ENCODE data around the gene MOGAT2. TPM values are rescaled to one million over a fixed set of nuclear protein-coding genes. Genes with fewer than 3 reads are reported as not detected.

Gene MOGAT2
- total and polyA plus RNA-seq, 2 of the 4 experiments (the other 2 are of a cell fraction) = not detected

DNA sequence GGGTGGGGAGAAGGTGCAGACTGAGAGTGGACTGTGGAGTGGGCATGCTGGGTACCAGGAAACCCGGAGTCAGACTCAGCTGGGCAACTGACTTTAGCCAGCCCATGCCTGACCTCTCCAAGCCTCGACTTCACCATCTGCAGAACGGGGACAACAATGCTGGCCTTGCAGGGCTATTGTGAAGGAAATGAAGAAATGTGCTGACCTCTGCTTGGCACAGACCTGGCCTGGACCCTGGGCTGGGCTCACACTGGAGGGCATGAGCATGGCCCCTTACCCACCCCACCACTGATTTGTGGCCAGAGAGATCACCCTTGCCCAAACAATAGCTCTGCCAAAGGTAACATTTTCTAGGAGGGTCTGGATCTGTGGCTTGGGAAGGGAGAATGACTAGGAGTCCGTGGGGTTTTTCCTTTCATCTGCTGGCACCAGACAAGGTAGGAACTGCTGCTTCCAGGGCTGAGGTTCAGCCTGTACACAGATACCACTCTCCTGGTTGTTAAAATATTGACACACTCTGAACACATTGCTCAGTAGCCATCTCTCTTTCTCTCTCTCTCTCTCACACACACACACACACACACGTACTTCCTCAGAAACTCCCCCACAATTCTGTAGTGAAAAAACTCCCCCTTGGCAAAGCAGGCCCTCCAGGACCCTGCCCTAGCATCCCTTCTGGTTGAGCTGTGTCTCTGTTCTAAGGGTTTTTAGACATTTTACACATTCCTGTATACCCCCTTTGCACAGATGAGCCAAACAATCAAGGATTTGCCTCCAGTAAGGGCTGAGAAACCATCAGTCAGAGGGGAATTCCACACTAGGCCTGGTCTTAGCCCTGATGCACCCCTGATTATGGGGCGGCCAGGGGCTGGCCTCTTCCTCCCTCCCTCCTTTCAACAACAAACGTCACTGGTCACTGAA, 1.0 kb downstream of the MOGAT2 start (continued):
- no peak for TF ChIP-seq BHLHE40 (IDR thresholded peaks at IDR 0.05; ENCODE audit: low read depth, low read length)

DNA sequence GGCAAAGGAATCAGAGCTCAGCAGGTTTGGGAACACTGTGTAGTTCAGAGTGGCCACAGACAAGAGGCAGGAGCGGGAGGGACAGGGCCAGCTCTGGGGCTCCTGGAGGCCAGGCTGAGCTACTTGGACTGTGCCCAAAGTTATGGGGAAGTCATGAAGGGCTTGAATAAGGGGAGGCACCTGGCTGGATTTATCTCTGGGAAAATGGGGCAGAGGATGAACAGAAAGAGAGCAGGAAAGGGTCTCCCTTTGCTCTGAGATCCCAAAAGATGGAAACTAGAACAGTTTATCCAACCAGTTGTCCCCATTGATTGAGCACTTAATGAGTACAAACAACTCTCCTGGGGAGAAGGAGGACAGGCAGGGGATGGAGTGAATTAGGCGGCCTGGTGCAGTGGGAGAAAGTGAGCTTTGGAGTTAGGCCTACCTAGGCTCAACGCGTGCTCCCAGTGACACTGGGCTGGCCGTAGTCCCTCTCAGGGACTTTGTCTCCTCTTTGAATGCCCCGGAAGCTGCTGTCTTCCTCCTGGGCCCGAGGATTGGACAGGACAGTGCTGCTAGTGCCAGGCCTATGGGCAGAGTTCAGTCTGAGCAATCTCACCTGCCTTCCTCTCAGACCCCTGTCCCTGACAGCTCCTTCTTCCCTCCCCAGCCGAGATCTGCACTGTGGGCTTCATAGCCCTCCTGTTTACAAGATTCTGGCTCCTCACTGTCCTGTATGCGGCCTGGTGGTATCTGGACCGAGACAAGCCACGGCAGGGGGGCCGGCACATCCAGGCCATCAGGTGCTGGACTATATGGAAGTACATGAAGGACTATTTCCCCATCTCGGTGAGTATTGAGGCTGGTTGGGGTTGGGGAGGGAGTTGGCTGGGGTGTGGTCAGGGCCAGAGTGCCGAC, 2.0 kb downstream of the MOGAT2 start:
- Histone ChIP-seq H4K5ac (ENCODE audit: low read depth, low read length) (no peak overlapping the region), H3K4ac (ENCODE audit: low read depth, low read length) (no peak overlapping the region), H2BK120ac (ENCODE audit: low read depth, low read length) (no peak overlapping the region), H3K27me3 (ENCODE audit: control insufficient read depth, insufficient read depth, low read length) (peaks cover 45% of the 10 kb centered on the region), H4K8ac (ENCODE audit: low read depth in 2 of 2, low read length in 2 of 2) (no peak overlapping the region), H2AFZ (replicated peaks; ENCODE audit: low read length, poor library complexity) (no peak overlapping the region), H3K23ac (ENCODE audit: low read depth, low read length) (no peak overlapping the region), H3K4me2 (ENCODE audit: low read depth, low read length) (no peak overlapping the region), H3K4me3 (ENCODE audit: insufficient read depth, low read depth, low read length) (no peak overlapping the region), H2BK20ac (ENCODE audit: low read depth, low read length) (no peak overlapping the region), H2AK9ac (replicated peaks; ENCODE audit: low read depth, low read length, poor library complexity) (no peak overlapping the region), H3K9me3 (ENCODE audit: control insufficient read depth, insufficient read depth, low read length) (no peaks in the 10 kb centered on the region), H3K18ac (ENCODE audit: low read depth, low read length) (no peak overlapping the region), H3K27ac (ENCODE audit: insufficient read depth, low read length) (no peak overlapping the region), H3K4me1 (ENCODE audit: control insufficient read depth, insufficient read depth, low read length) (no peaks in the 10 kb centered on the region), H3K36me3 (ENCODE audit: control insufficient read depth, insufficient read depth, low read length) (no peaks in the 10 kb centered on the region), H3K9ac (ENCODE audit: low read depth, low read length) (no peak overlapping the region), H3K9me1 (ENCODE audit: insufficient read depth, low read length) (no peaks in the 10 kb centered on the region), H2AK5ac (ENCODE audit: low read depth, low read length) (no peak overlapping the region), H3K79me1 (ENCODE audit: low read depth in 1 of 2, low read length in 2 of 2) (no peaks in the 10 kb centered on the region), H2BK5ac (ENCODE audit: low read depth, low read length, poor library complexity, severe bottlenecking) (no peak overlapping the region), H4K91ac (ENCODE audit: insufficient read depth, low read depth, low read length) (no peak overlapping the region), H4K20me1 (ENCODE audit: insufficient read depth, low read length) (no peaks in the 10 kb centered on the region; the same call in 1 of the 2 replicates), H2BK15ac (ENCODE audit: low read depth, low read length) (no peak overlapping the region), H3K14ac (replicated peaks; ENCODE audit: low read depth, low read length) (no peak overlapping the region), H3K56ac (ENCODE audit: extremely low read depth, insufficient read depth, low read length) (no peak overlapping the region)
- DNase-seq = no peak
- ATAC-seq (ENCODE audit: low read depth) = no peak
- BruUV-seq (replicated peaks) = no TSS peak
- CTCF ChIA-PET = interaction anchor here (1.2 kb wide), 1 partner anchor 14 kb away, joined by 3 read pairs; no protein-coding TSS in a partner anchor
- dilution Hi-C loops (cut with HindIII; ENCODE audit: low sequenced_read_pairs, unreplicated experiment) = no loop called here
- in situ Hi-C loops (cut with MboI; ENCODE audit: low sequenced_read_pairs) = no loop called here
- POLR2A ChIA-PET (ENCODE audit: unreplicated experiment) = no interaction called here
- intact Hi-C loops (cut with micrococcal nuclease) = no loop called here
- 87% methylated on average over 9 of the region's 14 CpGs; no CpG with 5 or more reads in 1 of the 2 experiments for WGBS, 2 experiments (ENCODE audit: extremely low coverage in 2 of 2, insufficient read length in 1 of 2)
- TF ChIP-seq NFE2L2 (IDR thresholded peaks at IDR 0.05; ENCODE audit: low read depth, low read length) = no peak
- TF ChIP-seq, protein P1, sequence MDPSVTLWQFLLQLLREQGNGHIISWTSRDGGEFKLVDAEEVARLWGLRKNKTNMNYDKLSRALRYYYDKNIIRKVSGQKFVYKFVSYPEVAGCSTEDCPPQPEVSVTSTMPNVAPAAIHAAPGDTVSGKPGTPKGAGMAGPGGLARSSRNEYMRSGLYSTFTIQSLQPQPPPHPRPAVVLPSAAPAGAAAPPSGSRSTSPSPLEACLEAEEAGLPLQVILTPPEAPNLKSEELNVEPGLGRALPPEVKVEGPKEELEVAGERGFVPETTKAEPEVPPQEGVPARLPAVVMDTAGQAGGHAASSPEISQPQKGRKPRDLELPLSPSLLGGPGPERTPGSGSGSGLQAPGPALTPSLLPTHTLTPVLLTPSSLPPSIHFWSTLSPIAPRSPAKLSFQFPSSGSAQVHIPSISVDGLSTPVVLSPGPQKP (IDR thresholded peaks at IDR 0.05; ENCODE audit: borderline replicate concordance, low read depth, low read length) = no peak
- no peak for TF ChIP-seq MAZ (IDR thresholded peaks at IDR 0.05; ENCODE audit: borderline replicate concordance, low read depth, low read length)
- no peak for TF ChIP-seq FOS (IDR thresholded peaks at IDR 0.05; ENCODE audit: low read depth, low read length)
- TF ChIP-seq POLR2A (IDR thresholded peaks at IDR 0.05; ENCODE audit: low read depth, low read length) = no peak
- TF ChIP-seq MAFK (IDR thresholded peaks at IDR 0.05; ENCODE audit: low read depth, low read length) = no peak
- no peak for TF ChIP-seq CEBPB (IDR thresholded peaks at IDR 0.05; ENCODE audit: low read depth, low read length)
- TF ChIP-seq, protein P2, sequence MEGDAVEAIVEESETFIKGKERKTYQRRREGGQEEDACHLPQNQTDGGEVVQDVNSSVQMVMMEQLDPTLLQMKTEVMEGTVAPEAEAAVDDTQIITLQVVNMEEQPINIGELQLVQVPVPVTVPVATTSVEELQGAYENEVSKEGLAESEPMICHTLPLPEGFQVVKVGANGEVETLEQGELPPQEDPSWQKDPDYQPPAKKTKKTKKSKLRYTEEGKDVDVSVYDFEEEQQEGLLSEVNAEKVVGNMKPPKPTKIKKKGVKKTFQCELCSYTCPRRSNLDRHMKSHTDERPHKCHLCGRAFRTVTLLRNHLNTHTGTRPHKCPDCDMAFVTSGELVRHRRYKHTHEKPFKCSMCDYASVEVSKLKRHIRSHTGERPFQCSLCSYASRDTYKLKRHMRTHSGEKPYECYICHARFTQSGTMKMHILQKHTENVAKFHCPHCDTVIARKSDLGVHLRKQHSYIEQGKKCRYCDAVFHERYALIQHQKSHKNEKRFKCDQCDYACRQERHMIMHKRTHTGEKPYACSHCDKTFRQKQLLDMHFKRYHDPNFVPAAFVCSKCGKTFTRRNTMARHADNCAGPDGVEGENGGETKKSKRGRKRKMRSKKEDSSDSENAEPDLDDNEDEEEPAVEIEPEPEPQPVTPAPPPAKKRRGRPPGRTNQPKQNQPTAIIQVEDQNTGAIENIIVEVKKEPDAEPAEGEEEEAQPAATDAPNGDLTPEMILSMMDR (conservative IDR thresholded peaks at IDR 0.05; ENCODE audit: low read depth, low read length) = no peak
- TF ChIP-seq MXI1 (IDR thresholded peaks at IDR 0.05; ENCODE audit: borderline replicate concordance, low read depth, low read length) = no peak
- TF ChIP-seq RFX5 (IDR thresholded peaks at IDR 0.05; ENCODE audit: low read depth, low read length) = no peak
- no peak for TF ChIP-seq CHD1 (IDR thresholded peaks at IDR 0.05; ENCODE audit: low read depth, low read length)
